Fibroblast of gingiva (primary cell): ENCODE measurements around the gene TTPAL.
"Not testable (repeated sequence)": the region's sequence is repeated elsewhere in the genome, so short reads cannot be mapped to it uniquely, and the experiment has no call there.

Source experiments
- DNase-seq: peaks from one replicate; pipeline ENCODE4 v3.0.0-alpha.2; 2011; ENCODE audit warnings: low read depth

TTPAL gene

GRCh38 chr20:44468044-44468782, 7.5 kb upstream of the TTPAL start:
- peak; percentile 37 for DNase-seq

GRCh38 chr20:44470327-44470726, 5.3 kb upstream of the TTPAL start:
- DNase-seq, result no peak

GRCh38 chr20:44471481-44471882, 4.2 kb upstream of the TTPAL start:
- peak; percentile 84 for DNase-seq

GRCh38 chr20:44472283-44472682, 3.4 kb upstream of the TTPAL start:
- not testable (repeated sequence) for DNase-seq

GRCh38 chr20:44475372-44475693, 341 bp upstream of the TTPAL start:
- DNase-seq, result no peak

GRCh38 chr20:44477151-44477550, 1.5 kb downstream of the TTPAL start:
- no peak for DNase-seq

GRCh38 chr20:44478206-44478605, 2.5 kb downstream of the TTPAL start:
- no peak for DNase-seq

GRCh38 chr20:44479643-44480042, 4.0 kb downstream of the TTPAL start:
- no peak for DNase-seq

- no peak for DNase-seq
Measured at GRCh38 chr20:44480097-44480496, 4.4 kb downstream of the TTPAL start.

- DNase-seq, result no peak
Measured at GRCh38 chr20:44481719-44482416, 6.2 kb downstream of the TTPAL start.

GRCh38 chr20:44483112-44483511, 7.4 kb downstream of the TTPAL start:
- no peak for DNase-seq

- no peak for DNase-seq
Measured at GRCh38 chr20:44485078-44485829, 9.6 kb downstream of the TTPAL start.

GRCh38 chr20:44485830-44486198, 10.1 kb downstream of the TTPAL start:
- peak; percentile 13 for DNase-seq

- no peak for DNase-seq
Measured at GRCh38 chr20:44488551-44488950, 12.9 kb downstream of the TTPAL start.

- DNase-seq, result no peak
Measured at GRCh38 chr20:44489223-44489622, 13.5 kb downstream of the TTPAL start.

- DNase-seq, result no peak
Measured at GRCh38 chr20:44489931-44490330, 14.3 kb downstream of the TTPAL start.

GRCh38 chr20:44491635-44492395, 16.1 kb downstream of the TTPAL start:
- peak; percentile 87 for DNase-seq

- DNase-seq, result peak; percentile 79
Measured at GRCh38 chr20:44494266-44494665, 18.6 kb downstream of the TTPAL start.

- DNase-seq, result peak; percentile 22
Measured at GRCh38 chr20:44494681-44495080, 19.0 kb downstream of the TTPAL start.

GRCh38 chr20:44495257-44495656, 19.6 kb downstream of the TTPAL start:
- DNase-seq, result peak; percentile 88

GRCh38 chr20:44495802-44496481, 20.3 kb downstream of the TTPAL start:
- peak; percentile 82 for DNase-seq

- DNase-seq, result peak; percentile 42
Measured at GRCh38 chr20:44496976-44497375, 21.3 kb downstream of the TTPAL start.
